WTC11 (cell line): Measurements from ENCODE around the gene NCSTN. TPM values are rescaled to one million over a fixed set of nuclear protein-coding genes. Genes with fewer than 3 reads are reported as not detected.

ENCODE experiments used
- ATAC-seq: fragments of 200-7000 bp; cut with Tn5 transposase; 2 replicates; pipeline ENCODE4 v1.10.0; 2021; ENCODE audit warnings: mild to moderate bottlenecking, moderate library complexity
- CTCF ChIA-PET: fragments of 300-600 bp; sonication (Branson Sonifier 250); formaldehyde crosslinking; loops from one replicate; lab custom pipeline; 2021; ENCODE audit warnings: antibody characterized with exemption; lab: Charles Lee
- POLR2A ChIA-PET: fragments of 350-600 bp; sonication (Branson Sonifier 250); formaldehyde crosslinking; loops from one replicate; lab custom pipeline; 2021; ENCODE audit warnings: antibody characterized with exemption; lab: Charles Lee
- DNase-seq: peaks from one replicate; pipeline ENCODE4 v3.0.0; 2021; ENCODE audit warnings: low spot score
- H3K27ac Mint-ChIP-seq: 2 replicates; pipeline ENCODE4 v1.8.0; 2021; ENCODE audit warnings: mixed read lengths
- H3K27me3 Mint-ChIP-seq: 2 replicates; pipeline ENCODE4 v1.8.0; 2021; ENCODE audit warnings: low read depth, mild to moderate bottlenecking, moderate library complexity, mixed read lengths
- H3K36me3 Mint-ChIP-seq: 2 replicates; pipeline ENCODE4 v1.8.0; 2021; ENCODE audit warnings: mixed read lengths
- H3K4me1 Mint-ChIP-seq: 2 replicates; pipeline ENCODE4 v1.8.0; 2022; ENCODE audit warnings: mixed read lengths
- H3K4me3 Mint-ChIP-seq: 2 replicates; pipeline ENCODE4 v1.8.0; 2021; ENCODE audit warnings: mild to moderate bottlenecking, moderate library complexity, mixed read lengths
- H3K9me3 Mint-ChIP-seq: 2 replicates; pipeline ENCODE4 v1.8.0; 2021; ENCODE audit warnings: mixed read lengths
- CBFB ChIP-seq: sonication (generic); formaldehyde crosslinking; IDR thresholded peaks from 2 replicates; pipeline ENCODE4 v1.8.1; 2022; ENCODE audit warnings: mild to moderate bottlenecking, low read depth, missing genetic modification reagents
- CREM ChIP-seq: sonication (generic); formaldehyde crosslinking; IDR thresholded peaks from 2 replicates; pipeline ENCODE4 v1.8.1; 2022; ENCODE audit warnings: mild to moderate bottlenecking, missing genetic modification reagents, moderate library complexity
- FOXK1 ChIP-seq: sonication (generic); formaldehyde crosslinking; IDR thresholded peaks from 2 replicates; pipeline ENCODE4 v1.8.0; 2022; ENCODE audit warnings: mild to moderate bottlenecking, moderate library complexity, missing genetic modification reagents
- HMGA2 ChIP-seq: fragments of 250-450 bp; sonication (Bioruptor Pico); IDR thresholded peaks from 2 replicates; pipeline ENCODE4 v1.4.0; 2021; ENCODE audit warnings: mild to moderate bottlenecking, moderate library complexity
- JUN ChIP-seq: sonication (generic); formaldehyde crosslinking; IDR thresholded peaks from 2 replicates; pipeline ENCODE4 v1.8.0; 2023; ENCODE audit warnings: mild to moderate bottlenecking, missing genetic modification reagents
- TEAD1 ChIP-seq: sonication (generic); formaldehyde crosslinking; IDR thresholded peaks from 2 replicates; pipeline ENCODE4 v1.8.0; 2022; ENCODE audit warnings: mild to moderate bottlenecking, missing genetic modification reagents
- ZNF121 ChIP-seq: sonication (generic); formaldehyde crosslinking; IDR thresholded peaks from 2 replicates; pipeline ENCODE4 v1.8.0; 2023; ENCODE audit warnings: missing genetic modification reagents
- ZNF396 ChIP-seq: fragments of 250-450 bp; sonication (Bioruptor Pico); IDR thresholded peaks from 2 replicates; pipeline ENCODE4 v1.8.0; 2021; ENCODE audit warnings: mild to moderate bottlenecking, moderate library complexity, borderline replicate concordance
- total RNA-seq: library from RNA; stranded (reverse); gene quantifications from 3 replicates; pipeline ENCODE4 v1.2.3, GENCODE V29; 2021
- TF ChIP-seq, protein P1 (sequence below): sonication (generic); formaldehyde crosslinking; IDR thresholded peaks from 2 replicates; pipeline ENCODE4 v1.8.1; 2023; ENCODE audit warnings: mild to moderate bottlenecking, missing genetic modification reagents, moderate library complexity
- TF ChIP-seq, protein P2 (sequence below): fragments of 250-450 bp; sonication (Bioruptor Pico); conservative IDR thresholded peaks from 2 replicates; pipeline ENCODE4 v1.9.0; 2021; ENCODE audit warnings: mild to moderate bottlenecking
- TF ChIP-seq, protein P3 (sequence below): fragments of 200-600 bp; IDR thresholded peaks from 2 replicates; pipeline ENCODE4 v1.8.0; 2022; ENCODE audit warnings: antibody characterized with exemption
- TF ChIP-seq, protein P4 (sequence below): fragments of 250-450 bp; sonication (Bioruptor Pico); IDR thresholded peaks from 2 replicates; pipeline ENCODE4 v1.9.0; 2021; ENCODE audit warnings: moderate library complexity, mild to moderate bottlenecking, inconsistent platforms, borderline replicate concordance
- TF ChIP-seq, protein P5 (sequence below): fragments of 250-450 bp; sonication (Bioruptor Pico); IDR thresholded peaks from 2 replicates; pipeline ENCODE4 v1.9.0; 2021; ENCODE audit warnings: mild to moderate bottlenecking, borderline replicate concordance
- TF ChIP-seq, protein P6 (sequence below): sonication (generic); formaldehyde crosslinking; IDR thresholded peaks from 2 replicates; pipeline ENCODE4 v1.8.0; 2023; ENCODE audit warnings: mild to moderate bottlenecking, missing genetic modification reagents

Gene NCSTN
- total RNA-seq, 1 experiment from 2014 or later: 72.7 TPM

DNA sequence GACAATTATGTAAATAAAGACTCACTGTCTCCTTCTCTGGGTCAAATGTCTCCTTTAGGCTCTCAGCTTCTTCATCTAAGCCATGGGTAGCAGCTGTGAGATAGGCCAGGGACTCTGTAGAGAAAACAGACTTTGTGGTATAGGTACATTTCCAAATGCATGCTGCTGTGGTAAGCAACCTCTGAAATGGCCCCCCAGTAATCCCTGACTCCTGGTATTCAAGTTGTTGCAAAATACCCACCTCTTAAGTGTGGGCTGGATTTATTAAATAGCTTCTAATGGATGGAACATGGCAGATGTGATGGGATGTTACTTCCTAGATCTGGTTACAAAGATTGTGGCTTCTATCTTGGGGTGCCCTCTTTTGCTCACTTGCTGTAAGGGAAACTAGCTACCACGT is 47.1 kb upstream of the NCSTN start:
- no peaks in the 10 kb centered on the region for H3K27me3 Mint-ChIP-seq
- TF ChIP-seq CBFB (no peak), FOXK1 (CRISPR knock-in tag) (no peak), TEAD1 (CRISPR knock-in tag) (no peak), CREM (CRISPR knock-in tag) (no peak), ZNF396 (CRISPR knock-in tag) (no peak), HMGA2 (CRISPR knock-in tag) (no peak), JUN (CRISPR knock-in tag) (no peak), ZNF121 (CRISPR knock-in tag) (no peak)
- TF ChIP-seq, protein P1, sequence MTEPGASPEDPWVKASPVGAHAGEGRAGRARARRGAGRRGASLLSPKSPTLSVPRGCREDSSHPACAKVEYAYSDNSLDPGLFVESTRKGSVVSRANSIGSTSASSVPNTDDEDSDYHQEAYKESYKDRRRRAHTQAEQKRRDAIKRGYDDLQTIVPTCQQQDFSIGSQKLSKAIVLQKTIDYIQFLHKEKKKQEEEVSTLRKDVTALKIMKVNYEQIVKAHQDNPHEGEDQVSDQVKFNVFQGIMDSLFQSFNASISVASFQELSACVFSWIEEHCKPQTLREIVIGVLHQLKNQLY (CRISPR knock-in tag): no peak
- TF ChIP-seq, protein P2, sequence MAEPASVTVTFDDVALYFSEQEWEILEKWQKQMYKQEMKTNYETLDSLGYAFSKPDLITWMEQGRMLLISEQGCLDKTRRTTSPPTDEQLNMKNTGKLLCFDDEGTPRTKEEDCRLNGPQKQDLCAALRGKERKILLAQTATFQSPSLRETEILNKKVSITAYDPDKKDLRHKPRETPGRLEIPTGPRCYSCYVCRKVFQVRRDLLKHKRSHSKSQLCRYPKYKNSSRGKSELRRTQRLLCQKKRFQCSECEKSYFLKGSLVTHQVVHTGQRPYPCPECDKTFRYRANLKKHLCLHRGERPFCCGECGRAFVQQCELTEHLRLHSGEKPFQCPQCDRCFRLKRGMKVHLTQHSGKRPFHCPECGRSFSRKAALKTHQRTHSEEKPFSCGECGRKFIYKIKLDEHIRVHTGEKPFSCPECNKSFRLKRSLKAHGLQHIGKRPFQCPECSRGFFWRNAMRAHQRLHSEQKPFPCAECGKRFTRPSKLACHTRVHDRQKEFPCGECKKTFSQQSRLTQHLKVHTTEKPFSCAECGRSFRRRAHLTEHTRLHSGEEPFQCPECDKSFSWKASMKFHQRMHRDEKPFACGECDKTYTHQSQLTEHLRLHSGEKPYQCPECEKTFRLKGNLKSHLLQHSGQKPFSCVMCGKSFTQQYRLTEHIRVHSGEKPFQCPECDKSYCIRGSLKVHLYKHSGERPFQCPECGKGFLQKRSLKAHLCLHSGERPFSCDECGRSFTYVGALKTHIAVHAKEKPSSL: no peak
- TF ChIP-seq, protein P3, sequence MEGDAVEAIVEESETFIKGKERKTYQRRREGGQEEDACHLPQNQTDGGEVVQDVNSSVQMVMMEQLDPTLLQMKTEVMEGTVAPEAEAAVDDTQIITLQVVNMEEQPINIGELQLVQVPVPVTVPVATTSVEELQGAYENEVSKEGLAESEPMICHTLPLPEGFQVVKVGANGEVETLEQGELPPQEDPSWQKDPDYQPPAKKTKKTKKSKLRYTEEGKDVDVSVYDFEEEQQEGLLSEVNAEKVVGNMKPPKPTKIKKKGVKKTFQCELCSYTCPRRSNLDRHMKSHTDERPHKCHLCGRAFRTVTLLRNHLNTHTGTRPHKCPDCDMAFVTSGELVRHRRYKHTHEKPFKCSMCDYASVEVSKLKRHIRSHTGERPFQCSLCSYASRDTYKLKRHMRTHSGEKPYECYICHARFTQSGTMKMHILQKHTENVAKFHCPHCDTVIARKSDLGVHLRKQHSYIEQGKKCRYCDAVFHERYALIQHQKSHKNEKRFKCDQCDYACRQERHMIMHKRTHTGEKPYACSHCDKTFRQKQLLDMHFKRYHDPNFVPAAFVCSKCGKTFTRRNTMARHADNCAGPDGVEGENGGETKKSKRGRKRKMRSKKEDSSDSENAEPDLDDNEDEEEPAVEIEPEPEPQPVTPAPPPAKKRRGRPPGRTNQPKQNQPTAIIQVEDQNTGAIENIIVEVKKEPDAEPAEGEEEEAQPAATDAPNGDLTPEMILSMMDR: no peak
- TF ChIP-seq, protein P4, sequence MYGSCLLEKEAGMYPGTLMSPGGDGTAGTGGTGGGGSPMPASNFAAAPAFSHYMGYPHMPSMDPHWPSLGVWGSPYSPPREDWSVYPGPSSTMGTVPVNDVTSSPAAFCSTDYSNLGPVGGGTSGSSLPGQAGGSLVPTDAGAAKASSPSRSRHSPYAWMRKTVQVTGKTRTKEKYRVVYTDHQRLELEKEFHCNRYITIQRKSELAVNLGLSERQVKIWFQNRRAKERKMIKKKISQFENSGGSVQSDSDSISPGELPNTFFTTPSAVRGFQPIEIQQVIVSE (CRISPR knock-in tag): no peak
- TF ChIP-seq, protein P5, sequence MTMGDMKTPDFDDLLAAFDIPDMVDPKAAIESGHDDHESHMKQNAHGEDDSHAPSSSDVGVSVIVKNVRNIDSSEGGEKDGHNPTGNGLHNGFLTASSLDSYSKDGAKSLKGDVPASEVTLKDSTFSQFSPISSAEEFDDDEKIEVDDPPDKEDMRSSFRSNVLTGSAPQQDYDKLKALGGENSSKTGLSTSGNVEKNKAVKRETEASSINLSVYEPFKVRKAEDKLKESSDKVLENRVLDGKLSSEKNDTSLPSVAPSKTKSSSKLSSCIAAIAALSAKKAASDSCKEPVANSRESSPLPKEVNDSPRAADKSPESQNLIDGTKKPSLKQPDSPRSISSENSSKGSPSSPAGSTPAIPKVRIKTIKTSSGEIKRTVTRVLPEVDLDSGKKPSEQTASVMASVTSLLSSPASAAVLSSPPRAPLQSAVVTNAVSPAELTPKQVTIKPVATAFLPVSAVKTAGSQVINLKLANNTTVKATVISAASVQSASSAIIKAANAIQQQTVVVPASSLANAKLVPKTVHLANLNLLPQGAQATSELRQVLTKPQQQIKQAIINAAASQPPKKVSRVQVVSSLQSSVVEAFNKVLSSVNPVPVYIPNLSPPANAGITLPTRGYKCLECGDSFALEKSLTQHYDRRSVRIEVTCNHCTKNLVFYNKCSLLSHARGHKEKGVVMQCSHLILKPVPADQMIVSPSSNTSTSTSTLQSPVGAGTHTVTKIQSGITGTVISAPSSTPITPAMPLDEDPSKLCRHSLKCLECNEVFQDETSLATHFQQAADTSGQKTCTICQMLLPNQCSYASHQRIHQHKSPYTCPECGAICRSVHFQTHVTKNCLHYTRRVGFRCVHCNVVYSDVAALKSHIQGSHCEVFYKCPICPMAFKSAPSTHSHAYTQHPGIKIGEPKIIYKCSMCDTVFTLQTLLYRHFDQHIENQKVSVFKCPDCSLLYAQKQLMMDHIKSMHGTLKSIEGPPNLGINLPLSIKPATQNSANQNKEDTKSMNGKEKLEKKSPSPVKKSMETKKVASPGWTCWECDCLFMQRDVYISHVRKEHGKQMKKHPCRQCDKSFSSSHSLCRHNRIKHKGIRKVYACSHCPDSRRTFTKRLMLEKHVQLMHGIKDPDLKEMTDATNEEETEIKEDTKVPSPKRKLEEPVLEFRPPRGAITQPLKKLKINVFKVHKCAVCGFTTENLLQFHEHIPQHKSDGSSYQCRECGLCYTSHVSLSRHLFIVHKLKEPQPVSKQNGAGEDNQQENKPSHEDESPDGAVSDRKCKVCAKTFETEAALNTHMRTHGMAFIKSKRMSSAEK (CRISPR knock-in tag): no peak
- TF ChIP-seq, protein P6, sequence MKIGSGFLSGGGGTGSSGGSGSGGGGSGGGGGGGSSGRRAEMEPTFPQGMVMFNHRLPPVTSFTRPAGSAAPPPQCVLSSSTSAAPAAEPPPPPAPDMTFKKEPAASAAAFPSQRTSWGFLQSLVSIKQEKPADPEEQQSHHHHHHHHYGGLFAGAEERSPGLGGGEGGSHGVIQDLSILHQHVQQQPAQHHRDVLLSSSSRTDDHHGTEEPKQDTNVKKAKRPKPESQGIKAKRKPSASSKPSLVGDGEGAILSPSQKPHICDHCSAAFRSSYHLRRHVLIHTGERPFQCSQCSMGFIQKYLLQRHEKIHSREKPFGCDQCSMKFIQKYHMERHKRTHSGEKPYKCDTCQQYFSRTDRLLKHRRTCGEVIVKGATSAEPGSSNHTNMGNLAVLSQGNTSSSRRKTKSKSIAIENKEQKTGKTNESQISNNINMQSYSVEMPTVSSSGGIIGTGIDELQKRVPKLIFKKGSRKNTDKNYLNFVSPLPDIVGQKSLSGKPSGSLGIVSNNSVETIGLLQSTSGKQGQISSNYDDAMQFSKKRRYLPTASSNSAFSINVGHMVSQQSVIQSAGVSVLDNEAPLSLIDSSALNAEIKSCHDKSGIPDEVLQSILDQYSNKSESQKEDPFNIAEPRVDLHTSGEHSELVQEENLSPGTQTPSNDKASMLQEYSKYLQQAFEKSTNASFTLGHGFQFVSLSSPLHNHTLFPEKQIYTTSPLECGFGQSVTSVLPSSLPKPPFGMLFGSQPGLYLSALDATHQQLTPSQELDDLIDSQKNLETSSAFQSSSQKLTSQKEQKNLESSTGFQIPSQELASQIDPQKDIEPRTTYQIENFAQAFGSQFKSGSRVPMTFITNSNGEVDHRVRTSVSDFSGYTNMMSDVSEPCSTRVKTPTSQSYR: no peak
- TF ChIP-seq, all 79 proteins: peak for 0
- DNase-seq (no peak), ATAC-seq (no peak)
- ChIA-PET CTCF (interaction anchor here (1.3 kb wide), 1 partner anchor 103 kb away, joined by 3 read pairs; no protein-coding TSS in a partner anchor), POLR2A (no interaction called here)
- H3K9me3 Mint-ChIP-seq: no peaks in the 10 kb centered on the region
- H3K4me3 Mint-ChIP-seq: no peak overlapping the region
- H3K36me3 Mint-ChIP-seq: peaks cover 90% of the 10 kb centered on the region
- H3K27ac Mint-ChIP-seq: no peak overlapping the region
- no peaks in the 10 kb centered on the region for H3K4me1 Mint-ChIP-seq
